ENCODE measurements around the gene SAFB2. TPM values are rescaled to one million over a fixed set of nuclear protein-coding genes. Genes with fewer than 3 reads are reported as not detected.
A peak's percentile ranks its signal among the peaks of the same experiment; 100 is the strongest.
"Not testable (repeated sequence)": the region's sequence is repeated elsewhere in the genome, so short reads cannot be mapped to it uniquely, and the experiment has no call there.

The SAFB2 gene
- total RNA-seq, 1 donor from 2014 or later: 39.3 TPM

DNA sequence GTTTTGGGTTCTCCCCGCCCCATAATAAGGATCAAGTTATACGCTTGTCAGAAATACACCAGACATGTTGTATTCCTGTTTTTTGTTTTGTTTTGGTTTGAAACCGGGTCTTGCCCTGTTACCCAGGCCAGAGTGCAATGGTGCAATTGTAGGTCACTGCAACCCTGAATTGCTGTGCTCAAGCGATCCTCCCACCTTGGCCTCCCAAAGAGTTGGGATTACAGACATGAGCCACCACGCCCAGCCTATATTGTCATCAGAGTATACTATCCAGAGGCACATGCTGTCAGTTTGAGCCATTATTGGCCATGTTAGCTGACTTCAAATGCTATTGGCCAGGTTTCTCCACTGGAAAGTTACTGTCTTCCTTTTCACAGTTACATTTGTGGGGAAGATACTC is 10.1 kb upstream of the SAFB2 start:
- no peak for DNase-seq

DNA sequence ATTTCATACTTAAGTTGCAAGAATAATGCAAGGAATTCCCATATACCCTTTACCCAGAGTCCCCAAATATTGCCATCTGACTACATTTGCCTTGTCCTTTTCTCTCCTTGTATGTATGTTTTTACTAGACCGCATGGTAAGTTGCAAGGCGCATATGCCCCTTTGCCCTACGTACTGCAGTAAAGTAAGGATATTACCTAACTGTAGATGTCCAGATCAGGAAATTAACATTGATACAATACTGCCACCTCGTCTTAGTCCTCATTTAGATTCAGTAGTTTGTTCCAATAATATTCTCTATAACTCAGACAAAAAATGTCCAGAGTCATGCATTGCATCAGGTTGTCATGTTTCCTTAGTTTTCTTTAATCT is 9.7 kb upstream of the SAFB2 start:
- no peak for DNase-seq

DNA sequence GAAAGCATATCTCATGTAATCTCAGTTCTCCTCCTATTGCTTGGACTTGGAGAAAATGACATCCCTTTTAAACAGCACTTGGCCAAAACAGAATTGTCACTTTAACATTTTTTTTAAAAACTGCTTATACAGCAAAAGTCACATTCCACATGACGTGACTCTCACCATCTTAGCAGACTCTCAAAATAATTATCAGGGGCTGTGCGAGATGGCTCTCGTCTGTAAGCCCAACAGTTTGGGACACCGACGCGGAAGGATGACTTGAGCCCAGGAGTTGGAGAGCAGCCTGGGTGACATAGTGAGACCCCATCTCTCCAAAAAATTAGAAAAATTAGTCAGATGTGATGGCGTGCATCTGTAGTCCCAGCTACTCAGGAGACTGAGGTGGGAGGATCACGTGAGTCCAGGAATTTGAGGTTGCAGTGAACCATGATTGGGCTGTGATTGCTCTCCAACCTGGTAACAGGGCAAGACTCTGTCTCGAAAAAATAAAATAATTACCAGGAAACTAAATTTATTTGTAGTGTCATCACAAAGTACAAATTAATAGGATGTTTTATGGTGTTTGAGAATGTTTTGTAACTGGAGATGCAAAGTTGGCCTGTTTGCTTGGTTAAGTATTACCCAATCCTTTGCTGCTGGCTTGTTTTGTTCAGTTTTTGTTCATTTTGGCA is 9.1 kb upstream of the SAFB2 start:
- no peak for DNase-seq

DNA sequence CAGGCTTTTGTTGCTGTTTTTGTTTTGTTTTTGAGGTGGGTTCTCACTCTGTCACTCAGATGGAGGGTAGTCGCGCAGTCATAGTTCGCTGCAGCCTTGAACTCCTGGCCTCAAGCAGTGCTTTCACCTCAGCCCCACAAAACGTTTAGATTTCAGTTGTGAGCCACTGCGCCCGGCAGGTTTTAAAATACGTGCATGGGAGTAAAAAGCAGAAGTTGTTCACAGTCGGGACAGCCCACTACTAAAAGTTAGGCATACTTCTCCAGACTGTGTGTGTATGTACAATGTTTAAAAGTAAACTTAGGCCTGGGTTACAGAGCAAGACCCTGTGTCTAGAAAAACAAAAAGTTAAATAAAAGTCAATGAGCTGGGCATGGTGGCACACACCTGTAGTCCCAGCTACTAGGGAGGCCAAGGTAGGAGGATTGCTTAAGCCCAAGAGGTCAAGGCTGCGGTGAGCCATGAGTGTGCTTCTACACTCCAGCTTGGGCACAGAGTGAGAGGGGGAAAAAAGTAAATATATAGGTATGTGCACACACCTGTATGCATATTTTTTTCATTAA is 6.4 kb upstream of the SAFB2 start:
- no peak for DNase-seq

DNA sequence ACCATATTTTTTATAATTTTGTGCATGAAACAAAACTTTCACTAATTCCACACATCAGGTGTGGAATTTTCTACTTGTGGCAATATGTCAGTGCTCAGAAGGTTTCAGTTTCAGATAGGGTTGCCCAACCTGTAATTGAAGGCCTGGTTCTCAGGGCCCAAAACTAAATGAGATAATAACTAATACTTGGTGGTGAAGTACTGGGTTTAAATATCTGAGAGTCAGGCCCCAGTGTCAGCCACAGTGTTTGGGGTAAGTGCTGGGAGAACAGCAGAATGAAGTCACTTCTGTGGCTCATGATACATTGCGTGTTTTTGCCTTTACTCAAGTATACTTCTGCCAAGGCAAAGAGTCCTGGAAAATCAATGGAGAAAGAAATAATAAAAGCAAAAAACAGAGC is 5.9 kb upstream of the SAFB2 start:
- no peak for DNase-seq

DNA sequence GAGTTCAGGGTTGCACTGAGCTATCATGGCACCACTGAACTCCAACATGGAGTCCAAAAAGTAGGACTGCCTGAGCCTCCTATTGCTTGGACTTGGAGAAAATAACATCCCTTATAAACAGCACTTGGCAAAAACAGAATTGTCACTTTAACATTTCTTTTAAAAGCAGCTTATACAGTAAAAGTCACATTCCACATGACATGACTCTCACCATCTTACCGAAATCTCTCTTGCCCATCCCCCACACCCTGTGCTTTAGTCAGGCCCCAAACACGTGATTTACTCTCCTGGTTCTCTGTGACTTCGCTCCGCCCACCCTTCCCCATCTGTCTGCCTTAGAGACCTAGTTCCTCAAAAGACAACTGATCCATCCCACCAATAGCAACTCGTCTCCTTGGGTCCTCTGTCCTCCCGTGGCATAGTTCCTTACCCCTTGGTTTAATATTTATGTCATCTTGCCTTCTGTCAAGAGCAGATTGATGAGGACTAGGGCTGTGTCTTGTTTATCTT is 4.9 kb upstream of the SAFB2 start:
- peak; percentile 25 for DNase-seq

DNA sequence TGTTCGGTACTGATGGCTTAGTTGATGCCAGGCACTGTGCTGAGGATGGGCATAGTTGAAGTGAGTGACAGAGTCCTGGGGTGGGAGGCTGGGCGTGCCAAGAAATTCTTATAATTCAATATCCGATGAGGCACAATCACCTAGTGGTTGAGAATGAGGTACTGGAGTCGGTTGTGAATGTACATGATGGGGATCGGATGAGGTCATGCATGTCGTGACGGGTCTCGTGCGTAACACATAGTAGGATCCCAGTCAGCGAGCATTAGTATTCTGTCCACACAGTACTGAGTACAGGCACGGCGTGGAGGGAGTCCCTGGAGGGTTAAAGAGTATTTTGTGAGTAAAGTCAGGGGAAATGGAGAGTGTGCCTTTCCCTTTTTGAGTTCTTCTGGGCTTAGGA is 3.1 kb upstream of the SAFB2 start:
- DNase-seq: no peak

DNA sequence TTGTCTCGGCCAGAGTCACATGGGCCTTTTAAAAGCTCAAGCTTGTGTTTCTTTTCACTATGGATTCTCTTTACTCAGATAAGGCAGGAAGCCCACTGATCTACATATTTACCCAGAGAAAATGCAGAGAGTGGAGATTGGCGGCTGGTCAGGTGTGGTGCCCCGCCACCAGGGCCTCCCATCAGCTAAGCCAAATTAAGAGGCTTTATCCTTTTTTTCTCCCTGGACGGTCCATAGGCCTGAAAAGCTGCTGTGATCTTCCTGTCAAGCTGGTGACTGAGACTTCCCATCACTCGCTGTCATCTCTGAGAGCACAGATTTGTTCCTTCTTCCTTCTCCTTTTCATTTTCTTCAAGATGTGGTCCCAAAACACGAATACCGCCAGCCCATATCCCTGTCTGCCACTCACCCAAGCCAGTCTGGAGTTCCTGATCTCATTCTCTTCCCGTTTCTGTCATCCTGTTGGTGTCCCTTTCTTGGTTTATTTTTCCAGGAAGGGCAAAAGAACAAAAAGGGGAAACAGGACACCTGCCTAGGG is 2.2 kb upstream of the SAFB2 start:
- no peak for DNase-seq

DNA sequence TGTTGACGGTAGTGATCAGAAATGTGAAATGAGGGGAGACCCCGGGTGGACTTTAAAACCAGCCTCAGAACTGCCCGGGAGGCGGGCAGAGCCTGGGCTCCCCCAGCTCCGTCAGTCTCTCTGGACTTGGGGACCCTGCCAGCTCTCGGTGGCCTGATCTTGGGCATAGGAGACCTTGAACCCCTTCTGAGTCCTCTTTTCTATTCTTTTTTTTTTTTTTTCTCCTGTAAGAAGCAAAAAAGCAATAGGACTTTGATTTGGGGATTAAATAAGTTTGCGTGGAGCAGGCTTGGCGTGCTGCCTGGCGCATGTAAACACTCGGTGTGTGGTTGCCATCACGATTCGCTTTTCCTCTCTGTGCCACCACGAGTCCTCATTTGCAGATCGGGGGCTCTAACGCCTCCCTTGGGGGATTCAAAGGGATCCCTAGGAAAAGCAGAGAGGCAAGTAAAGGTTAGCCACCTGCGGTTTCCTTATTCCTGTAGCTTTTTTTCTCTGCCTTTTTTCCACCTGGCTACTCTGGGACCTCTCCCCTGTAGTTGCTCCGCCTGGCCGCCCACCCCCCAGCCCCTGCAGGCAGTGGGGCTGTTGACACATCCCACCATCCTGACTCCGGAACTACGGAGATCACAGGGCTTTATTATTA is 1.6 kb upstream of the SAFB2 start:
- DNase-seq: peak; percentile 72

DNA sequence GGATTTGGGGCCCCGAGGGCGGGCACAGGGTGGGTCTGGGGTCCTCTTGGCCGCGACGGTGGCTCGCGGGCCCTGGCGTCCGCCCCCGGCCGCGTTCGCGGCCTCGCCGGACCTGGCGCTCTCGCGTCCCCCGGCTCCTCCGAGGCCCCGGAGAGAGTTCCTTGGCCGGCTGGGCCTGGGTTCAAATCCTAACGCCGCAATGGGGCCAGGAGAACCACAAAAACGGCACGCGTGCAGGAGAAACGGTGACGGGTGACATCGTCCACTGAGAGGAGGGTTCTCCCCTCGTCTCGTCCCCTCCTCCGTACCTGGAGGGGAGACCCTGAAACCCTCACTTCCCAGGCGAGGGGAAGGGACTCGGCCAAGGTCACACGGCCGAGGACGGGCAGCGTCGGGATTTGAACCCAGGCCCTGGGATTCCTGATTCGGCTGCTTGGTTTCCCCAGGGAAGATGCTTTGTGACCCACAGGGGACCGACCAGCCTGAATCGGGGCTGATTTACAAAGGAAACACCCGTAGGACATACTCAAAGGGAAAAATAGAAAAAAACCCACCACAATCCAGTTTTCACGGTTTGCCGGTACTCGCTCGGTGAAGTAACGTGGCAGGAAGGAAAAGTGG is 931 bp upstream of the SAFB2 start:
- DNase-seq: no peak

DNA sequence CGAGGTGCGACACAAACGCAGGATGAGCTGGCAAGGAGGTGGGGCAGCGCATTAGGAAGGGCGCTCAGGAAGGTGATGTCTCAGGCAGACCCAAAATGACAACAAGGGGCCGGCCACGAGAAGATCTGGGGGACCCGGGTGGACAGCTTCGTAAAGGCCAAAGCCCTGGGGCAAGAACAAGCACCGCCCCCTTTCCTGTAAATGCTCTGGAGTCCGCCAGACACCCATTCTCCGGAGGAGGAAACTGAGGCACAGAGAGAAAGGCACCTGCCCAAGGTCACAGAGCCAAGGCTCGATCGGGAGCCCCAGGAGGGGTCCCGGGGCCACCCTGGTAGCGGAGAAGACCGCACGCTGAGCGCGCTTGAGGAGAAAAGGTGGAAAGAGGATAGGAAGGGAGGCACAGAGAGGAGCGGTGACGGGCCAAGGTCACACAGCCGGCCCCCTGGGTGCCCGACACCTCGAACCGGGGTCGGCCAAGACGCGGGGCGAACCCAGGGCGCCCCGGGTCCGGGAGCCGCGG is 571 bp downstream of the SAFB2 start:
- DNase-seq: peak; percentile 17

DNA sequence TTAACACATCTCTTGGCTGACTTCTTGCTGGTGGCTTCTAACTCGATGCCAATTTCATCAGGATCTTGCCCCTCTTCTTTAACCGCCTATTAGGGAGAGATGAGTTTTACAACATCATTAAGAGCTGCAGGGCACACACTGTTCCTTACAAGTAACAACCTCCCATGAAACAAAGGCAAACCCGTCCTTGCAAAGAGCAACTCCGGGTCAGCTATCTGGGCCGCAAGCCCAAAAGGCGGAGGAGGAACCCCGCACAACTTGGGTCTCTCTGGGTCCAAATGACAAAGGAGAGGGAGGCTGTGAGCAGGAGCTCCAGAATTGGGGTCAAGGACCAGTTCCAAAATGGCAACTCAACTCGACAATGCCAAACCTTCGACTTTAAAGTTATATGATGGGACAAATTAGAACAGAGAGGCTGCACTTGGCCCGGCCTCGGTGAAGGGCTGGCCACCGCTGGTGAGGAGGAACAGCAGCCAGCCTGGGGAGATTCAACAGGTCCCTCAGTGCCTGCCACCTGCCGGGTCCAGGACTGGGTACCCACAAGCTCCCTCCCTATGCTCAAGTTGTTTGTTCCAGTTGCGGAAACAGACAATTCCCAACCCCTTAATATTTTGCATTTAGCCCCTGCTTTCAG is 1.1 kb downstream of the SAFB2 start:
- peak; percentile 6 for DNase-seq

DNA sequence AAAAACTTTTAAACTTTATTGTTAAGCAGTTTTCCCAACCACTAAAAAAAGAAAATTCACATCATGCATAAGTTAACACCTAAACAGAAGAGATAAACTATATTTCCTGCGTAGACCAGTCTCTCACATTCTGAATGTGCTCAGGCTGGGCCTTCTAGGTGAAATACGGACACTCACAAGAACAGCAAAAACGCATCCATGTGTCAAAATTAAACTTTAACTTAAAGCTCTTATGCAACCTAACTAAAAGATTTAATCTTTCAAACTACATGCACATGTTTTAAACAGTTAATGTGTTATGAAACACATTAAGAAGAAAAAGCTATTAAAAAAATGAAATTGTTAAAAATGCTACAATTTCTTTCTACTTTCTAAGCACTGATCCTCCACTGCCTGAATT is 2.6 kb downstream of the SAFB2 start:
- no peak for DNase-seq

DNA sequence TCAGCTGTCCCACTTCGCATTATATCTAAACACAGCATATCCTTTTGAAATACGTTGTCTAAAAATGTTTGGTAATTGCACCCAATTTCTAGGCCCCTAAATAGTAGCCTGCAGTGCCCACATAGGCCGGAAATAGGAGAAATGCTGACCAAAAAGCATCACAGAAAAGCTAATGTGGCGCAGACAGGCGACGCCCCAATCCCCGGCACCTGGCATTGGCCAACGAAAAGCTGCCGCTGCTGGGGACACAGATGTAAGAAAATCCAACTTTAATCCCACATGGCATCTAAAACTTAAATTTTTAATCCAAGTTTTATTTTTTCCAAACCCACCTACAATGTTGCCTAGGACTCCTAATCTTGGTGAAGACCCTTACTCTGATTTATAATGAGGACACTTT is 4.0 kb downstream of the SAFB2 start:
- no peak for DNase-seq

DNA sequence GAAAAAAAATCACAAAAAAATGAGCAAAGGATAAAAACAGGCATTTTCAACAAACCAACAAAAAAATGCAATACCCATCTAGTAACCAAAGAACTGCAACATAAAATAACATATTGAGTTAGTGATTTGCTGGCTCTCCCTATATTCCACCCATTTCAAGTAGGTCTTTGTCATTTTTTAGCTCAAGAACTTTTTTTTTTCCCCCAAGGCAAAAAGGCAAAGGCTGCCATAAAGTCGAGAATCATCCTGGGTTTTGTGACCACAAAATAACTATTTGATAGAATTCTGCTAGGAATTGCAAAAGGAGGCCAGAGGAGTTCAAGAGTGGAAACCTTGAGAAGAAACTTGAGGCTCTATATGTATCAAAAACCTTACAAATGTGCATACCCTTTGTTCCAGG is 5.5 kb downstream of the SAFB2 start:
- DNase-seq: no peak

DNA sequence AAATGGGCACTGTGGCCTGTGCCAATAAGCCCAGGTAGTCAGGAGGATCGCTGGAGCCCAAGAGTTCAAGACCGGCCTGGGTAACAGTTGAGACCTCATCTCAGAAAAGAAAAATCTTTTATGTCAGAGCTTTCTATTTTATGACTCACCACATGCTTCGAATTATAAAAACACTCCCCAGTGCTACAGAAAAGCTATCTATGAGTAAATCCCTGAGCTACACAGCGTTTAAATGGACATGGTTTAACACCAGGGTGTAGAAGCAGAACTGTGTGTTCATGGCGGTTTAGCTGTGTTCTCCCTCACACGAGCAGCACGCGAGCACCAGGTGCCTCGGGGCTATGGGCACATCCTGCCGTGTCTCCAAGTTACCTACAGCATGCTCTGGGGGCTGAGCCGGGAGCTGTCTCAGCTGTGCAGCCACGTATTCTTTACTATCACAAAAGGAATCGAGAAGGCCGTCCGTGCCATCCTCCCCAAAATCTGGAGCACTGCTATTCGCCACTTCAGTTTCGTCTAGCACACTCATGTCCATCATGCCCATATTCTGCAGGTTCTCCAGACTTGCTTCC is 6.7 kb downstream of the SAFB2 start:
- DNase-seq: no peak

DNA sequence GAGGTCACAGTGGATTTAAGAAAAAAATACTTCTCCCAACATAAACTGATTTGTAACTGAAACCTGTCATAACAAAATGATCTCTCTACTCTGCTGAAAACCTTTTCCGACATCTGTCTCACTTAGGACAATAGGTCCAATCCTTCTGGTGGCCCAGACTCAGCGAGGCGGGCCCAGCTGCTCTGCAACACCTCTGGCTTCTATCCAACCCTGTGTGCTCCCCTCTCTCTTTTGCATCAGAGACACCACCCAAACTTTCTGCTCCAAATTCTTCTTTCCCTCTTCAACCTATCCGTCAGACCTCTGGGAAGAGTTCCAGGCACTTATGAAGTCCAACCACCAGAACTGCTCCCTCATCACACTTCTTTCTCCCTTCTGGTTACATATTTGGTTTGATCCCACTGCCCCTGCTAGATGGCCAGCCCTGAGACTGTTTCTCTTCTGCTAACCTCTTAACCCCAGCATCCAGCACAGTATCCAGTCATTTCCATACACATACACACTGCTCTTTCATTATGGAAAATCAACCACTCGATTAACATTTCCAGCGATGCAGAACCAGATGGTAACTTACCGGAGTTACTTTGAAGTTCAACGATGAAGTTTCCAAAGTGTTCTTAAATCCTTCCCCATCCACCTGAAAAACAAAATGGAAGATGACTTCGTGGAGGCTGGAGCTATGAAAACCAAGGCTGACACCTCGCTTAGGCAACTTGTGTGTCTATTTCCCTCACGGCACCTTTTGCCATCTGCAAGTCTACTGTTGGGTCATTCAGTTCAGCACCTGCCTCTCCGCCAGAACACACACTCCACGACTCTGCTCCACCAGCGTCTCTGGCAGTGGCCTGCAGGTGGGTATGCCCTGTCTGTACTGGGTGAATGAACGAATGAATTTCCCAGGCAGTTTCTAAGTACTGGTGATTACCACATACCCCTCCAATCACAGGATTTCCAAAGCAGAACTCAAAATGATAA is 9.4 kb downstream of the SAFB2 start:
- no peak for DNase-seq

DNA sequence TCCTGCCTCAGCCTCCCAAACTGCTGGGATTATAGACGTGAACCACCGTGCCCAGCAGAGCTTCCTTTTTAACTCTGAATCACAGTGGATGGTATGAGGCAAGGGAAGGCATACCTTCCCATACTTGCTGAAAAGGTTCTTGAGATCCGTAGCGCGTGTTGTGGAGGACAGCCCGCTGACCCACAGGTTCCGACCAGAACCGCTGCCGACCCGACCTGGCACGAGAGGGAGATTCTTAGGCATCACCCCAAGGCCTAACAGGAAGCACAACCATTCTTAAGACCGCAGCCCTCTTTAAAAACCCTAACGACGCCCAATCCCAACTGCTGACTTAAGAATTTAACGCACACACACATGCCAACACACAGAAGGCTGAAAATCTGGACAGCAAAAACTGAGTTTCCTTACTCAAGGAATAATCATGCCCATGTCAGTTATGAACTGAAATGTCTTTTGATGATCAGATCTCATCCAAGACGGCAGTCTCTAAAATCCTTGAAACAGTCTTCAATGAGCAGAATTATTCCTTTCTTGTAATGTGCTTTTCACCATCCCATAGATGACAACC is 12.6 kb downstream of the SAFB2 start:
- DNase-seq: no peak

DNA sequence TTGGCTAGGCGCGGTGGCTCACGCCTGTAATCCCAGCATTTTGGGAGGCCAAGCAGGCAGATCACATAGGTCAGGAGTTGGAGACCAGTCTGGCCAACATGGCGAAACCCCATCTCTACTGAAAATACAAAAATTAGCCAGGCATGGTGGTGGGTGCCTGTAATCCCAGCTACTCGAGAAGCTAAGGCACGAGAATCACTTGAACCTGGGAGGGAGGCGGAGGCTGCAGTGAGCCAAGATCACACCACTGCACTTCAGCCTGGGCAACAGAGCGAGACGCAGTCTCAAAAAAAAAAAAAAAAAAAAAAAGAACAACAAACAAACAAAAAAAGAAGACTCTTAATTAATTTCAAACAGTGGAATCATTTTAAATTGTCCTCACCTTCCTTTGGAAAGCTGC is 13.8 kb downstream of the SAFB2 start:
- not testable (repeated sequence) for DNase-seq

DNA sequence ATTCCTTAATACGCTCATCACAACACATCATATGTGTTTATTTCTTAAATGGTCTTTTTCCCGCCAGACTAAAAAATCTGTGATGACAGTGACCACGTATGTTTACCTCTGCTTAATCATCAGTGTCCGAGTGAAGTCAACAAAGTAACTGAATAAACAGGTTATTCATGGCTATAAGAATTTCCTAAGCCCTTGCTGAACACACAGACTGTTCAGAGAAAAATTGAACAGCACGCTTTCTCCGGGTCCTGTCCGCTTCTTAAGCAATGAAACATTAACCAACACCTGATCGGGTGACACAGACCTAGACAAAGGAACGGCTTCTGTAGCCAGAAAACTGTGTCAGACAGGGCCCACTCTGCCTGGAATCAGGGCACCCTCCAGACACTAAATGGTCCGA is 14.3 kb downstream of the SAFB2 start:
- no peak for DNase-seq

All from tongue (tissue), 2 donors.